NCI-H2029 treated with DMSO at 0.1 percent for 48 hours (cell line): ENCODE data around the gene WNT7A.

Experiments used
- DNase-seq: peaks from one replicate; lab custom pipeline; 2025; lab: John Stamatoyannopoulos, UW

The WNT7A gene

DNA sequence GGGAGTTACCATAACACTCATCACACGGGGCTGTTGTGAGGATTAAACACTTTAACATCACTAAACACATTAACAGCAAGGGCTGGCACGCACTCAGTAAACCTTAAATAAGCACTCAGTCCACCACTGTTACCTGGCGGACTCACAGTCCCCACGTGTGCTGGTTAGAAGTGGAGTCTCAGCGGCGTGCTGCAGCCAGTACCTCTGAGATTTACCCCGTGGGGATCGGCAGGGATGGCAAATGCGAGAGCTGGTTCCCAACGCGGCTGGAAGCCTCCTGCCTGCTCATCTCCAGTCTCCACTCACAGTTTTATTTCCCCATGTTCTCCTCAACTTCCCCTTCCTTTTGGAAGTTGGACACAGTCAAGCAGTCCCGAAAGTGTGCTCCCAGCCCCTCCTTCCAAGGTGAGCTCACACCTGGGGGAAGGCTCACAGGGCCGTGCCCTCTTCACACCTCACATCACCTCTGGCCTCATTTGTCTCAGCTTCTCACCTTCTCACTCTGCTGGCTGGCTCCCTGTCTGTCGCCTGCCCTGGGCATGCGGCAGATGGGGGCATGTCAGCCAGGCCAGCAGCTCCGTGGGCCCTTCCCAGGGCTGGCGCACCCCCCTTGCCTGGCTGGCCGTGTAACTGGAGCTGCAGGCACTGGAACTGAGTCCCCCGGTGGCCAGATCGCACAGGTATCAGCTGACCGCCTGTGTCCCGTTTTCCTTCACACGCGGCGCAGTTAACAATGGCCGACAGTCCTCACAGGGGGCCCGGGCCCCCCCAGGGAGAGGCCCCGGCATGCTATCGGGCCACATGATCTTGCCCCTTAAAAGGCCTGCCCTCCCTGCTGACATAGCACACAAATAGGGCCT lies 87.1 kb downstream of the WNT7A start:
- DNase-seq = no peak

DNA sequence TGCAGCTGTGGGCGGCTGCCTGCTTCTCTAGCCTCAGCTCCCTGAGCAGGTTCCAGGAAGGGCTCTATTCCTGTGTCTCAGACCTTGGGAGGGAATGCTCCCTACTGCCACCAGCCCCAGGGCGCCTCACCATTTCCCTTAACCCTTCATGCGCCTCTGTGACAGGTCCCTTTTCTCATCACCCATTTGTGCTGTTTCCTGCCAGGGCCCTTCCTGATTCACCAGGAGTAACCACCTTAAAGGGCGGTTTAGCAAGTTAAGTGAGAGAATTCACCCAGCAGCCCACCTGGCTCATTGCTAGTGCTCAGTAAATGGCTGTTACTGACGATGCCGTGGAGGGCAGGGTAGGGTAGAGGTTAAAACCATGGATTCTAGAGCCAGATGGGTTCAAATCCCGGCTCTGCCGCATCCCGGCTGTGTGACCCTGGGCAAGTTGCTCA lies 87.8 kb downstream of the WNT7A start:
- DNase-seq = no peak

DNA sequence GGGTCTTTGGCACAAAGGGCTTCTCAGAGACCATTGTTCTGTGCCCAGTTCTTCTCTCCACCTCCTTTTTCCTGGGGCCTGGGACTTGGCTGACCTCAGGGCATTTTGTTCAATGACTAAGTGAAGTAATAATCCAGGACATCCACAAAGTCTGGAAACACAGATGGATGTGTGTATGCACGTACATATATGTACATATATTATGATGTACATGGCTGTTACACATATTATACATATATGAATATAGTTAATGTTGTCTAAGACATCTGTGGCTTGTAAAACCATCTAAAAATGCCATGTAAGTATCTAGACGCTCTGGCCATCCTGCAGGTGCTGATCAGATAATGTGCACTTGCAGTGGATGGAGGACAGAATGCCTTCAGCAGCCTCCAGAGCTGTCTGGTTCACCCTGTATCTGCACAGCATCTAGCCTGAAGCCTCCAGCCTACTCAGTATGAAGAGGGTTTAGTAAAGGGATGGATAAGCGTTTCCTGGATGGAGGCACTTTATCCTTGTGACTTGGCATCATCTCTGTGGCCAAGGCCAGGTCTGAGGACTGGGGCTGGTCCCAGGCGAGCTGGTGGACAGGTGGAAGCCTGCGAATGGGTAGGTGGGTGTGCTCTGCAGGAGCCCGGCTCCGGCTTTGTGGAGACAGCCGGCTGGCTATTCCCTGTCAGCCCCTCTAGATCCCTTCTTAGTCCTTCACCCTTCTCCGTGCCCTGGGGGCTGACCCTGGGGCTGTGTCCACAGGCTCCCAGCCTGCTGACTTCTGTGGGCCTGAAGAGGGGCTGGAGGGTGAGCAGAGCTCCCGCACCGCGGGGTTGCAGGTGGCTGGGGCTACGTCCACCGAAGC lies 88.4 kb downstream of the WNT7A start:
- no peak for DNase-seq

DNA sequence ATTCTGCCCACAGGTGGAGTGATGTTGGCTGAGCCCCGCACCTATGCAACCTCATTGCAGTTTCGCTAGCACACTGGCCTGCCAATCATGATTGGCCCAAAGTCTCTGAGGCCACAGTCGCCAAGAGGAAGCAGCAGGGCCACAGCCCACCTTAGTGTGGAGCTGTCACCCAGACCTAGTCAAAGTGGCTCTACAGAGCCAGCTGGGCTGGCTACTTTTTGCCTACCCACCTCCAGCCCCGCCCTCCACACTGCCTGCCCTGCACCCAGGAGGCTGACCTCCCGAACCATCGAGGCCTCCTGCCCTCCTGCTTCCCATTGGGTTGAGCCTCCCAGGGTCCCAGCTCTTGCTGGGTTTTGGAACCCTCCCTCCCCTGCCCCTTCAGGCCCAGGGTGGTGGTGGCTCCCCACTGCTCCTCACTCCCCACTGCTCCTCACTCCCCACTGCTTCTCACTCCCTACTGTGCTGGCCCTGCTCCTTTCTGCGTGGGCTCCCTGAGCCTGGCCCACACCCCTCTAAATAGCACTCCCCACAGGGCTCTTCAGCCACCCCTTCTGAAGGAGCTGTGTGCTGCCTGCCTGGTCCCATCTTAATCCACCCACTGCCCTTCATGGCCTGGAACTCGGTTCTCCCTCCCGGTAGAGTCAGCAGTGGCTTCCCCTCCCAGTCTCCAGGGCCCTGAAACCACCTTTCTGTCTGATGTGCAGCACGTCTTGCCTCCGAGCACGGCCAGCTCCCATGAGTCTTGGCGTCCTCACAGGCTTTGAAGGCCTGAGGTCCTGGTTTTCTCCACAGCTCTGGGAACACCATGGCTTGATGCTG lies 89.3 kb downstream of the WNT7A start:
- no peak for DNase-seq

DNA sequence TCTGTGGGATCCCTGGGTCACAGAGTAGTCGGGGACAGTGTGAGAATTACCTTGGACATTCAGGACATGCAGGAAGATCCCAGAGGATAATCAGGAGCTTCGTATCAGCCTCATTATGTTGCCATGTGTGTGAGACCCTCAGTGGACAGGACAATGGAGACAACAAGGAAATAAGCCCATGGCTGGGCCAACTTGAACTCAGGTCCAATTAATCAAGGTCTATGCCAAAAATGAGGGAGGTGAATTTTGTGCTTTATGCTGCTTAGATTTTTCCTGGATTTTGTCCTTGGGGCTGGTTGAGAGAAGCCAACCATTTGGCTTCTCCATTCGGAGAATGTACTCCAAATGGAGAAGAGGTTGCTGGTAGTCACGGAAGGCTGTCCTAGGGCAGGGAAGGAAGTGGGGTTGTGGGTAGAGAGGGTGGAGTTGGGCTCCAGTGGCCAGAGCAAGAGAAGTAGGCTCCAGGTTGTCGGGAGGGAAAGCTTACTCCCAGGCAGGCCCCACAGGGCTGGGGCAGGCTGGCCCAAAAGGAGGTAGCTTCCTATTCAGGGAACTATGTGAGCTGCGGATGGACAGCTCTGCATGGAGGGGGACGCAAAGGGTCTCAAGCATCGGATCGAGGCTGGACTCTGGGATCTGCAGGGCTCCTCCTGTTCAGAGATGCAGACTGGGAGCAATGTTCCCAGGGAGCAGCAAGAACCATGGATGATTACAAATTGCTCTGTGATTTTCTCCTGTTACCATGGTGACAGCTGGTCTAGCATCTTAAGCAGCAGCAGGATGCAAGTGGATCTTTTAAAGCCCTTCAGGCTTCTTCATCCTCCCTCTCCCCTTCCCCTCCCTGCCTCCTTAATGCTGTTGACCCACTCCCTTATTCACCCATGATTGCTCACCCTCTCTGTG lies 91.1 kb downstream of the WNT7A start:
- no peak for DNase-seq

GRCh38 chr3:13787533-13788132 lies 92.2 kb downstream of the WNT7A start:
- DNase-seq = no peak

- no peak for DNase-seq
Measured at GRCh38 chr3:13786811-13787210, 93.1 kb downstream of the WNT7A start.

DNA sequence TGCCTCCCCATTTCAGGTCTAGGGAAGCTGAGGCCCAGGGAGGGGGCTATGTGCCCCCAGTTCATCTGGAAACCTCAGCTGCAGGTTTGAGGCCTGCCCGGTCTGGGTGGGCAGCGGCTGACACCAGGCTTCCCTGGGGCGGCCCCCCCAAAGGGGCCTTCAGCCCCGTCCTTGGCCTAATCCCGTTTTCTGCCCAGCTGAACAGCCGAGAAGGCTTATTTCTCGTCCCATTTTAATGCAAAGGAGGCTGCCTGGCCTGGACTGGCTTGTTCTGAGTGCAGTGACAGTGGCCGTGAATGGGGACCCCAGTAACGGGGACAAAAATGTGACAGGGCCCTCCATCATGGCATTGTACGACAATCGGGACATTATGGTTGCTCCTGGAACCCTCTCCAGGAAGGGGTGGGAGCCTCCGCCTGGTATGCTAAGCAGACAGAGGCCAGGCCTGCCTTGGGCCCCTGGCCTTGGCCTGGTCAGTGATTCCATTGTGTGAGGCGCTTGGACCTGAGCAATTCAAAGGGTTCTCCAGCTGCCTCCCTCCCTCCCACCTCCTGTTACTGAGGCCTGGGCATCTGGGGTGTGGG lies 93.9 kb downstream of the WNT7A start:
- DNase-seq = no peak

DNA sequence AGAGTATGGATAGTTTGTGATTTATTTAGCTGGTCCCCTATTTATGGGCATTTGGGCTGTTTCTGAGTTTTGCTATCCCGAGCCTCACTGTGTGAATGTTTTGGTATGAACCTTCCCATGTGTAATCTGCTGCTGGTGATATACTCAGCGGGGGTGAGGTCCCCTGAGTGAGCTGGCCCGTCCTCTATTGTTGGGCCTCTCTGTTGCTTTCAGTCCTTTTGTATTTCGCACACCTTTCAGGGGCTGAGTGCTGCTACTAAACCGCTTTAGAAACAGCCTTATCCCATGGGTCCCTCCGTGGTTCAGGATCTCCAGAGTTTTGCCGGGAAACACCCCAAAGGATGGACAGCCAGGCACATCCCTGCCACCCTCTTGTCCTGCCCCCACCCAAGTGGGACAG lies 94.5 kb downstream of the WNT7A start:
- DNase-seq = no peak

DNA sequence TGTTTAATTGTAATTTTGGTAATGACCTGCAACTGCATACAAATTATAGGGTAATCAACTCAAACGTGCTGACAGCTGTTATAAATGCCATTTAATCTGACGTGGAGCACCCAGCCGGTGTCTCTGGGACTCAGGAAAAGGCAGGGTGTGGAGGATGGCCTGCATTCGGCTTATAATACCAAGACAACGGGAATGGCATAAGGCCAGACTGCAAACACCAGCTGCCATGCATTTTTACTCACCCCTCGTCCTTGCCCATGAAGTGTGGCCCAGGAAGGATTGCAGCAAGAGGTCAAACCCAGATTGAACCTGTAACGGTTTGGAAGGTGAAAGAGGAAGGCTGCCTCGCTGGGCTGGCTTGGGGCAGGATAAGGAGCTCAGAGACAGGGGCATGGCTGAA lies 96.4 kb downstream of the WNT7A start:
- DNase-seq = no peak

- no peak for DNase-seq
Measured at GRCh38 chr3:13782501-13782900, 97.4 kb downstream of the WNT7A start.

- no peak for DNase-seq
Measured at GRCh38 chr3:13781417-13781816, 98.5 kb downstream of the WNT7A start.

DNA sequence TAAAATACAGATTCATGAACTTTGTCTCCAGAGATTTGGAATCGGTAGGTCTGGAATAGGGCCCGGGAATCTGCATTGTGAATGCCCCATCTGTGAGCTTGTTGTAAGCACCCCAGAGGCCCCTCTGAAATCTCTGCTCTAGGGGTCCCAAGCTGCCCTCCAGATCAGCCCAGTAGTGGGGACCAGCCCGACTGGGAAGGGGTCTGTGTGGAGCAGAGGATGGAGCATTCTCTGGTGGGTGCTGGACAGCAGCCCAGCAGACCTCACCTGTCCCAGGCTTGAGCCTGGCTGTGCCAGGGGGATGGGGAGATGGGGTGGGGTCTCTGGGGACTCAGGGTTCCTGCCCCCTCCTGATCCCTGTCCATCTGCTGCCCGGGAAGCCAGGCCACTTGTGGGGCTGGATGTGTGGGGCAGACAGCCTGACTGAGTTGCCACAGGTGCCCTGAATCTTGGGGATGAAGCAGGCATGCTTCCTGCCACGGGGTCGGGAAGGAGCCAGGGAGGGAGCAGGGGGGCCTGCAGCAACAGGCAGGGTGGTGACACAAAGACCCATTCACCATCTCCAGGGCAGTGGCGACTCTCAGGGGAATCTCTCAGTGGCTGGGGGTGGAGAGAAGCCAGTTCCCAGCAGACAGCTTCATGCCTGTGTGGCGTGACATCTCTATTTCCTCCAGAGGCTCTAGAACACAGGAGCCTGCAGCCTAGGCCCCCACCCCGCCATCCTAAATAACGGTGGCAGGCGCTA lies 99.3 kb downstream of the WNT7A start:
- no peak for DNase-seq

GRCh38 chr3:13776253-13777050 lies 103.4 kb downstream of the WNT7A start:
- DNase-seq = no peak

- no peak for DNase-seq
Measured at GRCh38 chr3:13772885-13773745, 106.8 kb downstream of the WNT7A start.

- no peak for DNase-seq
Measured at GRCh38 chr3:13772321-13772745, 107.5 kb downstream of the WNT7A start.

GRCh38 chr3:13771496-13771895 lies 108.4 kb downstream of the WNT7A start:
- DNase-seq = no peak
